ENCODE measurements around the gene URAD.

DNA sequence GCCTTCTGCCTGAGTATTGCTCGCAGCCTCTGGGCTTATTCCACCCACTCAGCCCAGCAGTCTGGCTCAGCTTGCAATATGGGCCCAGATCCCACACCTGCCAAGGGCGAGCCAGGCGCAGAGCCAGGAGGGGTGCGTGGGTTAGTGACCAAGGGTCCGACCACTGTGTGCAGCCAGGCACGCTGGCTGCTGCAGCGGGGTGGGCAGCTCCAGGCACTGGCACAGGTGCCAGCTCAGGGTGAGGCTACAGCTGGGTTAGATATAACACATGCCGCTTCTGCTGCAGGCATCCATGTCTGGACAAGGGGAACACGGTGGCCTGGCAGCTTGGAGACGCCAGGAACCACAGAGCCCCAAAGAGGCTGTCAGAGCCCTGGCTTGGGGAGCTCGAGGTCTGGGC, 12.6 kb upstream of the URAD start:
- TF ChIP-seq ZFP36 (IDR thresholded peaks at IDR 0.05; ENCODE audit: borderline replicate concordance, partially characterized antibody): no peak
- TF ChIP-seq JUNB (IDR thresholded peaks at IDR 0.05): no peak
- TF ChIP-seq EP300 (IDR thresholded peaks at IDR 0.05): no peak
- TF ChIP-seq POLR2A (IDR thresholded peaks at IDR 0.05; ENCODE audit: low read length): no peak
- no peak for TF ChIP-seq FOSB (CRISPR knock-in tag; IDR thresholded peaks at IDR 0.05)
- no peak for TF ChIP-seq CBX8 (IDR thresholded peaks at IDR 0.05)
- no peak for TF ChIP-seq ZSCAN20 (CRISPR knock-in tag; IDR thresholded peaks at IDR 0.05)
- no peak for TF ChIP-seq SMC3 (IDR thresholded peaks at IDR 0.05)
- TF ChIP-seq, protein P1, sequence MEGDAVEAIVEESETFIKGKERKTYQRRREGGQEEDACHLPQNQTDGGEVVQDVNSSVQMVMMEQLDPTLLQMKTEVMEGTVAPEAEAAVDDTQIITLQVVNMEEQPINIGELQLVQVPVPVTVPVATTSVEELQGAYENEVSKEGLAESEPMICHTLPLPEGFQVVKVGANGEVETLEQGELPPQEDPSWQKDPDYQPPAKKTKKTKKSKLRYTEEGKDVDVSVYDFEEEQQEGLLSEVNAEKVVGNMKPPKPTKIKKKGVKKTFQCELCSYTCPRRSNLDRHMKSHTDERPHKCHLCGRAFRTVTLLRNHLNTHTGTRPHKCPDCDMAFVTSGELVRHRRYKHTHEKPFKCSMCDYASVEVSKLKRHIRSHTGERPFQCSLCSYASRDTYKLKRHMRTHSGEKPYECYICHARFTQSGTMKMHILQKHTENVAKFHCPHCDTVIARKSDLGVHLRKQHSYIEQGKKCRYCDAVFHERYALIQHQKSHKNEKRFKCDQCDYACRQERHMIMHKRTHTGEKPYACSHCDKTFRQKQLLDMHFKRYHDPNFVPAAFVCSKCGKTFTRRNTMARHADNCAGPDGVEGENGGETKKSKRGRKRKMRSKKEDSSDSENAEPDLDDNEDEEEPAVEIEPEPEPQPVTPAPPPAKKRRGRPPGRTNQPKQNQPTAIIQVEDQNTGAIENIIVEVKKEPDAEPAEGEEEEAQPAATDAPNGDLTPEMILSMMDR (IDR thresholded peaks at IDR 0.05): no peak
